ENCODE results near the gene WDR64.
"Not testable (repeated sequence)": the region's sequence is repeated elsewhere in the genome, so short reads cannot be mapped to it uniquely, and the experiment has no call there.

Gene WDR64

DNA sequence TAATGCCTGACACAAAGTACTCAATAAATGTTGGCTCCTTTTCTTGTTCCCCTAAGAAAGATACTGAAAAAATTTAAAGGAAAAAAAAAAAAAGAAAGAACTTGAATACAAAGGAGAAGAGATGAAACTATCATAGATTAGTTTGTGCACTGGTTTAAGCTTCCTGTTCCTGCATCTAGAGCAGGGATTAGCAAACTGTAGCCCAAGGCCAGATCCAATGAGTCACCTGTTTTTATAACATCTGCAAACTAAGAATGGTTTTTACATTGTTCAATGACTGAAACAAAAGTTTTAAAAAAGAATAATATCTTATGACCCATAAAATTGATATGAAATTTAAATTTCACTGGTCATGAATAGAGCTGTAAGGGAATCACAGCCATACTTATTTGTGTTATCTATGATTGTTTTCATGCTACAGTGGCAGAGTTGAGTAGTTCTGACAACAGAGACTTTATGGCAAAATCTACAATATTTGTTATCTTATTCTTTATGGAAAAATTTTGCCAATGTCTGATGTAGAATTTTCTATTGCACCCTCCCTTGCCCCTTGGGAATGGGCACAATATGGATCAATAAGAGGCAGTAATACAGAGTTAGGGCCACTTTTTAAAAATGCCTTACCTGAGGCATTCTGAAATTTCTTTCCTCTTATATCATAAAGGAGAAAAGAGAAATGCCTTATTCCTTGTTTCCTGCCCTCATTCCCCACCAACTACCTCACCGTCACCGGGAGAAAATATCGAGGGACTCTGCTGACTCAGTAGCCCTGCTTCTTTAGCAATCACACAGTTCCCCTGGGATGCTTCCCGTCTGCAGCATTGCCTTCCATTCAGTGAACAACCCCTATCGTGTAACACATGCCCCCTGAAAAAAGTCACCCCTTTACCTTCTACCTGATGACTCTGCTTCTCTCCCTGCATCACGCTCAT lies 50.6 kb downstream of the WDR64 start:
- no peak for DNase-seq

DNA sequence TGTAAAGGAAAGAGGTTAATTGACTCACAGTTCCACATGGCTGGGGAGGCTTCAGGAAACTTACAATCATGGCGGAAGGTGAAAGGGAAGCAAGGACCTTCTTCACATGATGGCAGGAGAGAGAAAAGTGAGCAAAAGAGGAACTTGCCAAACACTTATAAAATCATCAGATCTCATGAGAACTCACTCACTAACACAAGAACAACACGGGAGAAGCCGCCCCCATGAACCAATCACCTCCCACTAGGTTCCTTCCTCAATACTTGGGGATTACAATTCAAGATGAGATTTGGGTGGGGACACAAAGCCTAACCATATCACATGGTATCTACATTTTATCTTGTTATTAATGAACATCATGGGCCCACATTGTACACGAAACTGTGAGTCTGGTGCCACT lies 51.7 kb downstream of the WDR64 start:
- not testable (repeated sequence) for DNase-seq

DNA sequence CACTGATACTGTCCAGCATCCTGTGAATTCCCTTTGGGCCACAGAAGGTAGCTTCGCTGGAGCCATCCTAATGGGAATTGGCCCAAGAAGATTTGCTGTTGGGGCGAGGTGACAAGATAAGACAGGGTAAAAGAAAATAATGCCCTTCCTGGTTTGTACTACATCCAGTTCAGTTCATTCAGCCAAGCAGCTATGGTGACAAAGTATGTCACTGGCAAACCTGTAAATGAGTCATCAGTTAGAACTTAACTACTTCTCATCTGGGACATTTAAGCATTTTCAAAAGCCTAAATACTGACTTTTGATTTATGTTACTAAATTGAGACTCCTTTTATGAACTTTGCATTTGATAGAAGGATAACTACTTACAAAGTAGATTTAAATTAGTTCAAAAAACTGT lies 54.2 kb downstream of the WDR64 start:
- DNase-seq: no peak

DNA sequence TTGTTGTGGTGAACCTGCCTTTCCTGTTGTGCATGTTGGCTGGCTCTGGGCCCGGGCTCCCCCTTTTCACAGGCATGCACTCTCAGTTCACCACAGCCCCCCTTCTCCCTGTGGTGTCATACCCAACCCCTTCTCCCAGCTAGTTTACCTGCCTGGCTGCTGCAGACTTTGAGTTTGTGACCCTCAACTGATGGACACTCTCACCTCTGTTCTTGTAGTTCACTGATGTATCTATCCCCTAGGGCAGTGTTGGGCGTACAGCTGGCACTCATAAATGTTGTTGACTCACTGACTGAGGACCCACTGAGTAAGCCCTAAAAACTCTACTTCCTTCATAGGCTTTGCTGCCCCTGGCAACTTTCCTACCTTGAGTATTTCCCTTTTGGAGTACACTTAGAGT lies 54.9 kb downstream of the WDR64 start:
- DNase-seq: no peak

DNA sequence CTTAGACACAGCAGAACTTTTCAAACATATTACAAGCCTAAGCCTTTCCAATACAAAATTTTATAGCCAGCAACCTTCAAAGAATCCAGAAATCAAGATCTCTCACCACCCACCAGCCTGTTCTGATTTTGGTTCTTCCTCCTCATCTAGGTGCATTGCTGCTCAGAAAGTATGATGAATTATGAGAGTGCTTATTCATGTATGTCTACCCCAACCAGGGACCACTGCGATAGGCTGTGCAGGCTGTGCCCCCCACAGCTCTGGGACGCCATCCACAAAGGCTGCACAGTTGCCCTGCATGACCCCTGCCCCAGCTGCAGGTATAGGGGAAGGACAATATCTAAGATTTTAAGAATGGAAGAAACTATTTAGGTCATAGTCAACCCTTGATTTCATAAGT lies 55.4 kb downstream of the WDR64 start:
- no peak for DNase-seq

DNA sequence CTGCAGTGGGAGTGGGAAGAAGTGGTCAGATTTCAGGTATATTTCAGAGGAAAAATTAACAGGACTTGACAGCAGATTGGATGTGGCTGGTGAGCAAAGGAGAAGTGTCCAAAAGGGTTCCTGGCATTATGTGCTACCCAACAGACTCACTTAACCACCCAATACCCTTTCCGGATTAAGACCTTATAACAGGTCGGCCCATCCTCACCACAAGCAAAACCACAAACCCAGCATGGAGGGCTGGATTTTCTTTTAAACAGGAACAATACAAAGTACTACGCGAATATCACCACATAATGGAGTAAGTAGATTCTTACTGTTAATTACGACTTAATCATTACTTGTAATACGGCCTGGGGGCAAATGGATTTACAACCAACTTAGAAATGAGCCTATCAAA lies 59.2 kb downstream of the WDR64 start:
- DNase-seq: no peak

DNA sequence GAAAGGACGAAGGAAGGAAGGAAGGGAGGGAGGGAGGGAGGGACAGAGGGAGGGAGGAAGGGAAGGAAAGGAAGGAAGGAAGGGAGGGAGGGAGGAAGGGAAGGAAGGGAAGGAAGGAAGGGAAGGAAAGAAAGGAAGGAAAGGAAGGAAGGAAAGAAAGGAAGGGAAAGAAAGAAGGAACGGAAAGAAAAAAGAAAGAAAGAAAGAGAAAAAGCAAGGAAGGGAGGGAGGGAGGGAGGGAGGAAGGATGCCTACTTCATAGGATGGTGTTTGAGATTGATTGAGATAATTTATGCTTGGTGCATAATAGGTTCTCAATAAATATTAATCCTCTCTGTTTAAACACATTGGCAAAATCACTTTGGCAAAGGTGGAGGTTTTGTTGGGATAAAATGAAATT lies 61.2 kb downstream of the WDR64 start:
- no peak for DNase-seq

DNA sequence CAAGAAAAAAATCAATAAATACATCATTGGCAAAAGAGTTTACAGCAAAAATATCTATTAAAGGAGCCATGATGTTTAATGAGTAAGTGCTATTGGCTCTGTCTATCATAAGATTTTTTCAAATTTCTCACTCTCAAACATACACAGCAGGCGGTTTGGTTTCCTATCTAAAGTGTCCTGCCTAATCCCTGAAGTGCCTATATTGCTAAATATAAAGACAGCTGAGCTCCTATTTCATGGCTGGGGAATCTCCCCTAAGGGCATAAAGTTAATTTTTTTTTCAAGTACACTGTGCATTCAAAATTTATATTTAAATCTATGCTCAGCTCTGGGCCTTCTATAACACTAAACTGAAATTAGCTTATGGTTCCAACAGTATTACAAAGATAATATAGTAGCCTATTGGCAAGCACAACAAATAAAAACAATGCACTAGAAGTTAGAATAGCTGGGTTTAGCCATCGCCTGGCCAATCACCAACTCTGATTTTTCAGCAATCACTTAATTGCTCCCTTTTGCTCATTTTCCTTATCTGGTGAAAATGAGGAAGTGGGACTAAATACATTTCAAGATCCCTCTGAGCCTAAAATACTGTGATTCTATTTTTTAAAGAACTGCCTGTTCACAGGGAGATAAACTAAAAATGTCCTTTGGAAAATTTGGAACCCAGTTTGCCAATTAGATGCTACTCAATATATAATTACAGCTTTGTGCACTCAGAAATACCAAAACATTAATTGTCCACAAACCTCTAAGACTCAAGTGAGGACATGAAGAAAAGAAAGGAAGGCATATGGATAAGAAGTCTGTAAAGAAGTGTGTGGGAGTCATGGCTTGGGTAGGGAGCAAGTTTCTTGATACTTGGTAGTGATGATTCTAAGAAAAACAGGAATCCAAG lies 62.5 kb downstream of the WDR64 start:
- no peak for DNase-seq

DNA sequence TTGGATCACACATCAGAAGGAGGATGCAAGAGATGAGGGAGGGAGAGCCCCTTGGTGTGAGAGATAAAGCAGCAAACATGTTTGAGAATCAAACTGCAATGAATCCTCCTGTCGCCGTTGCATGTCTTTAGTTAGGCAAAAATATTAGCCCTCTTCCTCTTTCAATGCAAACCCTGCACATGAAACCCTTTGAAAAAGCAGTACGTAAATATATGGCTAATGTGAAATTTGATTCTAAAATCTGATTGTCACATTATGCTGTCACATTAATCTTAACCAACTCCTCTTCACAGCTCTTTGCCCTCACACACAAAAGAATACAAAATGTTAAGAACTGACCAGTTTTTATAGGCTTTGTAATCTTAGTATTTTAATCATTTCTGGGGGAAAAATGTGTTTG lies 63.4 kb downstream of the WDR64 start:
- DNase-seq: no peak

DNA sequence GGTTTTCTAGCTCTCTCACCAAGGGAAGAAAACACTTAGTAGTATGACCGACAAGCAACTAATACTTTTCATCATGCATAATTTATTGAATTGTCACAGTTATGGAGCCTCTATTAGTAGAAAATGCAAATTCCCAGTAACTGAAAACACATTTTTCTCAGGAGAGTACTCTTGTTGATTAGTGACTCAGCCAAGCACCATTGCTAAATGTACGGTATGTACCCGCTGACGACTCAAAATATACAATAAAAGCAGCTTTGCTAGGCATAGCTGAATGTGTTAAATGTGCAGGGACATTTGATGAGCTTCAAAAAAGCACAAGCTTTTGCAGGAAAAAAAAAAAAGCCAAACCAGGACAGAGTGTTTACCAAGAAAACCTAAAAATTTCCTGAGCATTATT lies 63.9 kb downstream of the WDR64 start:
- DNase-seq: no peak

DNA sequence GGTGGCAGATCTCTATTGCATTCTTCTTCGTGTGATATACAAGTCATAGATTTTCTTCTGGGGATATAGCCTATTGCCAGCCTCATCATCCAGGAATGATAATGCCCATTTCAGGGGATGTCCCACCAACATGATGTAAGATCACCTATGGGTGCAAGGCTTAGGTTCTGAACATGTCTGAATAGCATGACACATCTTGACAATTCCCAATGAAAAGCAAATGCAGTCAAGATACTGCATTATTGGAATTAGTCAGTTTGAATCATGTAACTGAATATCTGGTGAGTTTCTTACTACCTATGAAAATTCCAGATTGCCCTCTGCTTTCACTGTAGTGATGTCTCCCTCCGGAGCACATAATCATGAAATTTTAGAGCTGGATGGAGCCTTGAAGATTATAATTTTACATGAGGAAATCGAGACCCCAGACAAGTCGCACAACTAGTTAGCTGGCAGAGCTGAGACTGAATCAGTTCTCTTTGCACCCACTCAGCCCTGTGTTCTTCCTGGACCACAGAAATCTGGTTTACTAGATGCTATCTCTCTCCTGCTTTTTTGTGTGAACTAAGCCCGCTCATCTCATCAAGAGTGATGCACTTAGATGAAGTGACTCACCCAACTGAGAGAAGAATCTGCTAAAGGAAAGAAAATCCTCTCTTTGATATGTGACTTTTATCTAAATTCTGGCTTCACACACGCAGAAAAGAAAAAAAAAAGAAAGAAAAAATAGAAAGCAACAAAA lies 65.0 kb downstream of the WDR64 start:
- DNase-seq: no peak

DNA sequence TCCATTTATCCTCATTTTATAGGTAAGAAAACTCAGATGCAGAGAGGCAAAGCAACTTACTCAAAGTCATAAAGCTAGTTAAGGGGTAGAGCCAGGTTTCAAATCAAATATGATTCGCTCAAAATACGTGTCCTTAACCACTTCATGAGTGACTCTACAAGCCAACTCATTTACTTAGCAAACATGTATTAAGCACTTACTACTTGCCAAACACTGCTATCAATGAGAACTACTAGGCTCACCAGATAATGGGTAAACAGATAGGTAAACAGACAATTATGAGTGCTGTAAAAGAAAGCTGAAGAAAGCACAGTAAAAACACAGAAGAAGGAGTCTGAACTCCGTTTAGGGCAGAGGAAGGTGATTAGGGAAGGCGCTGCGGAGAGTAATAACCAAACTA lies 65.9 kb downstream of the WDR64 start:
- no peak for DNase-seq

DNA sequence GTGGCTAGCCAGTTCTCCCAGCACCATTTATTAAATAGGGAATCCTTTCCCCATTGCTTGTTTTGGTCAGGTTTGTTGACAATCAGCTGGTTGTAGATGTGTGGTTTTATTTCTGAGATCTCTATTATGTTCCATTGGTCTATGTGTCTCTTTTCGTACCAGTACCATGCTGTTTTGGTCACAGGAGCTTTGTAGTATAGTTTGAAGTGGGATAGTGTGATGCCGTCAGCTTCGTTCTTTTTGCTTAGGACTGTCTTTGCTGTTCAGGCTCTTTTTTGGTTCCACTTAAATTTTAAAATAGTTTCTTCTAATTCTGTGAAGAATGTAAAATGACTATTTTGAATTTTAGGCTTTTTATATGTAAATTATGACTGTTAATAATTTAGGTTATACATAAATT lies 68.9 kb downstream of the WDR64 start:
- DNase-seq: no peak

DNA sequence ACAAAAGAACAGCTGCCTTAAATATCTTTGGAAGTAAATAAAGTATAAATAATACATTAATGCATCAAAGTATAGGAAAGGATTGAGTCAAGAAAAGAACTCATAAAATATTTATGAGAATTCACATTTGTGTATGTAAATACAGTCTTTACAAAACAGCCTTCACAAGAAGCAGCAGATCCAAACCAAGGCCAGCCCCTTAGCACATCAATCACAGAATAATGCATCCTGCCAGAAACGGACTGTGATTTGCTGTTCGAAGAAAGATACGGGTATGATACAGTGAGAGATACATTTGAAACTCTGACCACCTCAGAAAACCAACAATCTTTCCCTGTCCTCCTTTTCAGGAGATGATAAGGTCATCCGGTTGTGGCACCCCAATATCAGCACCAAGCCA lies 70.9 kb downstream of the WDR64 start:
- DNase-seq: no peak

DNA sequence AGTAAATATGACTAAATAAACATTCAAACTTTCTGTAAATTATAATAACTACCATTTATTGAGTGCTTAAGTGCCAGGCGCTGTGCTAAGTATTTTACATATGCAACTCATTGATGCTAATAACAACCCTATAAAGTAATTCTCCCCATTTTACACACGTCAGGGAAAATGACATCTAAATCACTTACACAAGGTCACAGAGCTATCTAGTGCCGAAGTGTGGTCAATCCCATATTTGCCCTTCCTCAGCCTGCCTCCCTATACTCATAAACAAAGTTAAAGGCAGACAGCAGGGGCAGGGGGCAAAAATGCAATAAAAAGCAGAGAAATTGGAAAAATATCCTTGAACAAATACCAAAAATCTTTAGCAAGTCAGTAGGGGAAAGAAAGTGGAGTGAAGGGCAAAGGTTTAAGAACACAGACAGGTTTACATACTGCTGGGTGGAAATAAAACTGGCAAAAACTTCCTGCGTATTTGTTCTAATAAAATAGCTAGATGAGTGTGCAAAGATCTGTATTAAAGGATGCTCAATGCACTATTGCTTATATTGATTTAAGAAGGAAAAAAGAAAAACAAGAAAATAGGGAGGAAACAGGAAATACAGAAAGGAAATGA lies 72.8 kb downstream of the WDR64 start:
- DNase-seq: no peak

DNA sequence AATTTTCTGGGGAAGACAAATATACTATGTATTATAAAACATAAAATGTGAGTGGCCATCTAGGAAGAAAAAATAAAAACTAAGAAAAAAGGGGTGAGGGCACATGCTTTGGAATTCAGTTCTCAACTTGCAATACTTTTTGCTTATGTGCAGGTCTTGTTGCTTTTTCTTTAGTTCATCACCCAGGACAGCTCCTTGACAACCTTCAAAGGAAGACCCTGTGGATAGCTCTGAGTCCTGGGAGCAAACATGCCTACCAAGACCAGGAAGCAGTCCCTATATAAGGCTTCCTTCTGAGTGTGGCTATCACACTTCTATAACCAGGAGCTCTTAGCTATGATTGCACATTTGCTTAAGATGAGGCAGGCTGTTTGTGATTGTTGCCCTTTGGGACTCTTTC lies 78.0 kb downstream of the WDR64 start:
- DNase-seq: no peak

DNA sequence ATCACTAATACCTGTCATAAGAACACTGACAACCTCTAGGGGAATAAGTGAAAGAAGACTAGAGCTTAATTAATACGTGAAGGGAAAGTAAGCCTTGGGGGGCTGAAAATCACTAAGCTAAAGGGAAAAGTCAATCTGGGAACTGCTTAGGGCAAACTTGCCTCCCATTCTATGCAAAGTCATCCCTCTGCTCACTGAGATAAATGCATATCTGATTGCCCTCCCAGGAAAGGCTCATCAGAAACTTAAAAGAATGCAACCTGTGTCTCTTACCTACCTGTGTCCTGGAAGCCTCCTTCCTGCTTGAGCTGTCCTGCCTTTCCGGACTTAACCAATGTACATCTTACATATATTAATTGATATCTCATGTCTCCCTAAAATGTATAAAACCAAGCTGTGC lies 81.8 kb downstream of the WDR64 start:
- DNase-seq: no peak

DNA sequence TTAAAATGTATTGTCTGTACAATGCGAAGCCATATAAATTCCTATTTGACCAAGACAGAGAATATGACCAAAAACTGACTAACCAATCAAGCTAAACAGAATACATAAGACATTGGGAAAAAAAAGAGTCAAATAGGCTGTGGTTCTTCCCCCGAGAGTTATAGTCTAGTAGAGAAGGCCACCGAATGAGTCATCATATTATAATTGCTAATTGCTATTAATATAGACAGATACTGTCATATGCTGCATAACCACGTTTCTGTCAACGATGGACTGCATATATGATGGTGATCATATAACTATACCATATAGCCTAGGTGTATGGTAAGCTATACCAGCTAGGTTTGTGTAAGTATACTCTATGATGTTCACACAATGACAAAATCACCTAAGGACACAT lies 82.5 kb downstream of the WDR64 start:
- DNase-seq: no peak

DNA sequence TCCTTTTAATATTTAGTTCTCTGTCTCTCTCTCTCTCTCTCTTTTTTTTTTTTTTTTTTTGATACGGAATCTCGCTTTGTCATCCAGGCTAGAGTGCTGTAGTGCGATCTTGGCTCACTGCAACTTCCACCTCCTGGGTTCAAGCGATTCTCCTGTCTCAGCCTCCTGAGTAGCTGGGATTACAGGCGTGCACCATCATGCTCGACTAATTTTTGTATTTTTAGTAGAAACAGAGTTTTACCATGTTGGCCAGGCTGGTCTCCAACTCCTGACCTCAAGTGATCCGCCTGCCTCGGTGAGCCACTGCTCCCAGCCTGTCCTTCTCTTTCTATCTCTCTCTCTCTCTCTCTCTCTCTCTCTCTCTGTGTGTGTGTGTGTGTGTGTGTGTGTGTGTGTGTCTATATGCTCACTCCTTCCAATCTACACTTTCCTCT lies 83.4 kb downstream of the WDR64 start:
- not testable (repeated sequence) for DNase-seq

DNA sequence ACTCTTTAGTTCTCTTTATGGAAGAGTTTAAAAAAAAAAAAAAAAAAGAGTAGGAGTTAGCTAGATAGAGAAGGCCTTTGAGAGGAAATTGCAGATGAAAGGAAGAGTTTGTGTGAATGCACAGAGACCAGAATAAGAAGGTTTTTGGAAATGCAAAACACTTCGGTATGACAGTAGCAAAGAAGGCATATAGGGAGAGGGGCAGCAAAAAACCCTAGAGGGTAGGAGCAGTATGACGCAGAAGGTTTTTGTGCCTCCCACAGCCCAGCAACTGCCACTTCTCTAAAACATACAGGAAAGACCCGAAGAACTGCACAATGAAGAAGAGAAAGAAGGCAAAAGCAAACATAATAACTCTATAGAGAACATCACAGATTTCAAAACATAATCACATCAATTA lies 84.3 kb downstream of the WDR64 start:
- no peak for DNase-seq

DNA sequence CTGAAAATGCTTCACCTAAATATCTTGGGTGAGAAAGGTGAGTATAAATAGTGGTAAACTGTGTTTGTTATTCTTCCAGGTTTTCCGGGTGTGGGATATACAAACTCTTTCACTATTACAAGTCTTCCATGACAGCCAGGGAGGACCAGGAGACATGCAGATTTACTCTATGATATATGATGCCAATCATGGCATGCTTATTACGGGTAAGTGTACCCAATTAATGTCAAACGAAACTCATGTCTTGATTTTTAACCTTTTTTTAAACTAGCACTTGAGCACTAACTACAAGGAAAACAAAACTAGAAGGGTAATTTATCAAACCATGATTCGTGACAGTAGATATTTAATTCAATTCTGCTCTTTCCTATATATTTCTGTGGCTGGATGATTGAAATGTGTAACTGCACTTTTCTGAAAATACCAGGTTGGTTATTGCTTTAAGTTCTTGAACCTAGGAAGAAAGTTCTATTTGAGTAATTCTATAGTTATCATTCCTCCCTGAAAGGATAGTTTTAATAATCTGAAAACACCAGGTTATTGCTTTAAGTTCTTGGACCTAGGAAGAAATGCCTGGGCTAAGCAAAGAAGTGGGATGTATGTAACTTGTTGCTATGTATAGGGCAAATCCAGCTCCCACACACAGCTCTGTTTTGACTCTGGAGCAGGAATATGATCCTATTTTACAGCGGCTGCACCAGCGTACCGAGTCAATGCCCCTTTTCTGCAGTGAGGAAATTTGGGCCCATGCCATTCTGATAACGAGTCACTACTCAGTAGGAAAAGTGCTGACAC lies 86.4 kb downstream of the WDR64 start:
- DNase-seq: no peak

DNA sequence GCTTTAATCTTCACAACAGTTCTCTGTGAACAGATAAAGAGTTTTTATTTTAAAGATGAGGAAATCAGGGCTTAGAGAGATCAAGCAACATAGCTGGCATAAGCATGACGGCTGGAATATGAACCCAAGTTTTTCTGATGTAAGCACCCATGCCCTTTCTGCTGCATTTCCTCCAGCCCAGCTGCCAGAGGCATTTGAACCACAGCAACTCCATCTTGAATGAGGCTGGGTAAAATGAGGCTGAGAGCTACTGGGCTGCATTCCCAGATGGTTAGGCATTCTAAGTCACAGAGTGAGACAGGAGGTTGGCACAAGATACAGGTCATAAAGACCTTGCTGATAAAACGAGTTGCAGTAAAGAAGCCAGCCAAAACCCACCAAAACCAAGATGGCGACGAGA lies 90.0 kb downstream of the WDR64 start:
- DNase-seq: no peak
